COLO668 (cell line): ENCODE measurements around the gene PRR18.
A peak's percentile ranks its signal among the peaks of the same experiment; 100 is the strongest.
"Not testable (repeated sequence)": the region's sequence is repeated elsewhere in the genome, so short reads cannot be mapped to it uniquely, and the experiment has no call there.

ENCODE experiments used
- DNase-seq: peaks from one replicate; lab custom pipeline; 2025; ENCODE audit not compliant: unreplicated experiment; lab: John Stamatoyannopoulos, UW

Gene PRR18, protein sequence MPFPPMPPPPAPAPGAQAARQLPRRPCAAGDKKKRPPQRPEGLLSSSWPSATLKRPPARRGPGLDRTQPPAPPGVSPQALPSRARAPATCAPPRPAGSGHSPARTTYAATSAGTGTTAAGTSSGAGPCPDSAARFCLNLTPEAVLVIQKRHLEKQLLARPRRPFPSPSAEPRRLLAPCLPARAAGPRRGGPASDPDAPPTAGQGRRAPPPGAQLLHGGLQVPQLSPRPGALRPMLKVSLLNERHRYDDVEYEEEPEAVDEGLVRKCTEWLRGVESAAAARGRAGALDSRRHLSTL

GRCh38 chr6:166308033-166308768 lies at the start of gene PRR18:
PRR18 (minus strand) TSS chr6:166308392; CDS start chr6:166308142, 250 bp downstream.
- DNase-seq: peak; percentile 68

- no peak for DNase-seq
Measured at GRCh38 chr6:166355552-166355951, 47.4 kb upstream of the PRR18 start.

GRCh38 chr6:166354965-166355364 lies 46.8 kb upstream of the PRR18 start:
- DNase-seq: no peak

GRCh38 chr6:166354143-166354542 lies 46.0 kb upstream of the PRR18 start:
- no peak for DNase-seq

- no peak for DNase-seq
Measured at GRCh38 chr6:166353507-166353906, 45.3 kb upstream of the PRR18 start.

DNA sequence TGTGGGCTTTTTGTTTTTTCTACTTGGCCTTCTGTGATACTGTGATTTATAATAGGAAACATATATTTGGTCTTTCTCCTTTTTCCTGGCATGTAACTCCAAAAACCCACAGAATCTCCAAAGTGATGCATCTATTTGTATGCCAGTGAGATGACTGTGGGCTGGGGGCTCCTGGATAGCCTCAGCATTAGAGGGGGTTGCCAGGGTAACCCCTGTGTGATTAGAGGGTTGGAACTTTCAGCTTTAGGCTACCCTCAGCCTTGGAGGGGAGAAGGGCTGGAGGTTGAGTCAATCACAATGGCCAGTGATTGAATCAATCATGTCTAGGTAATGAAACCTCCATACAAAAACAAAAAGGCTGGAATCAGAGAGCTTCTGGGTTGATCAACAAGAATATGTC lies 44.7 kb upstream of the PRR18 start:
- DNase-seq: no peak

DNA sequence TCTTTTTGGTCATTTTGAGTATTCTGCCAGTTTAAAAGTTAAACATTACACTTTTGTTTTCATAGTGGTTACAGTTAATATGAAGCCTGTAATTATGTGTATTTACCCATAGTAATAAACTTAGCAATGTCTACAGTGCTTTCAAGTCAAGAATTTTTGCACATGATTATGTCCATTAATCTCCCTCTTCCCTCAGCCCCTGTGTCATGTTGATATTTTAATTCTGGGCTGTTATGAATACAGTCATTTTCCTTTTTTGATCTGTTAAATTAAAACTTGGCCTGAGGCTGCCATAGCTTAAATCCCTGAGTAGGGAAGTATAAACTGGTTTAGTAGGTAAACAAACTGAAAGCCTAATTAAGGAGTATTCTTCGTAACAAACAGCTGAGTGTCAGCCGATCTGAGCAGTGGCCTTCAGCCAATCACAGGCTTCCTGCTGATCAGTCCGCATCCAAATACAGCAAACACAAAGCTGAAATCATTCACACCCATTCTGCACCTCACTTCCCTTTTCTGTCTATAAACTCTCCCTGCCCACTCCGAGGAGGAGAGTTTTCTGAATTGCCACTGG lies 43.6 kb upstream of the PRR18 start:
- peak; percentile 12 for DNase-seq

DNA sequence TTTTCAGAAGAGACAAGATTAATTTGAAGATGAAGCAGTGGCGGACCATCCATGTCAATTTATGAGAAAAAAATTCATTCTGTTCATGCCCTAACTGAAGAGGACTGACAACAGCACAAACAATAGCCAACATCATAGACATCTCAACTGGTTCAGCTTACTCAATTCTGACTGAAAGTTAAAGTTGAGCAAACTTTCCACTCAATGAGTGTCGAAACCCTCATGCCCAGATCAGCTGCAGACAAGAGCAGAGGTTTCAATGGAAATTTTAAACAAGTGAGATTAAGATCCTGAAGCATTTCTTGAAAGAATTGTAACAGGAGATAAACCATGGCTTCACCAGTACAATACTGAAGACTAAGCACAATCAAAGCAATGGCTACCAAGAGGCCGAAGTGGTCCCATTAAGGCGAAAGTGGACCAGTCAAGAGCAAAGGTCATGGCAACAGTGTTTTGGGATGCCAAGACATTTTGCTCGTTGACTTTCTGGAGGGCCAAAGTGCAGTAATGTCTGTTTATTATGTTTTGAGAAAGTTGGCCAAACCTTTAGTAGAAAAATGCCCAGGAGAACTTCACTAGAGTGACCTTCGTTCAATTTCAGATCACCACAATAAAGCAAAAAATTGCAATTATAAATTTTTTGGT lies 40.2 kb upstream of the PRR18 start:
- DNase-seq: no peak

GRCh38 chr6:166346965-166347364 lies 38.8 kb upstream of the PRR18 start:
- DNase-seq: no peak

- DNase-seq: no peak
Measured at GRCh38 chr6:166346449-166346848, 38.3 kb upstream of the PRR18 start.

GRCh38 chr6:166345672-166346071 lies 37.5 kb upstream of the PRR18 start:
- DNase-seq: not testable (repeated sequence)

- not testable (repeated sequence) for DNase-seq
Measured at GRCh38 chr6:166344921-166345320, 36.7 kb upstream of the PRR18 start.

DNA sequence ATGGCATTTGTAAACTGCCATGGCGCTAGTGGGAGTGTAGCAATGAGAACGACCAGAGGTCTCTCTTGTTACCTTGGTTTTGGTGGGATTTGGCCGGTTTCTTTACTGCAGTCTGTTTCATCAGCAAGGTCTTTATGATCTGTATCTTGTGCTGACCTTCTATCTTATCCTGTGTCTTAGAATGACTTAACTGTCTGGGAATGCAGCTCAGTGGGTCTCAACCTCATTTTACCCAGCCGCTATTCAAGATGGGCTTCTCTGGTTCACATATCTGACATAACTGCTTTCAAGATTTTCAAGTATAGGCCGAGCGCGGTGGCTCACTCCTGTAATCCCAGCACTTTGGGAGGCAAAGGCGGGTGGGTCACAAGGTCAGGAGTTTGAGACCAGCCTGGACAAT lies 36.0 kb upstream of the PRR18 start:
- no peak for DNase-seq

GRCh38 chr6:166343150-166343487 lies 34.9 kb upstream of the PRR18 start:
- DNase-seq: no peak

DNA sequence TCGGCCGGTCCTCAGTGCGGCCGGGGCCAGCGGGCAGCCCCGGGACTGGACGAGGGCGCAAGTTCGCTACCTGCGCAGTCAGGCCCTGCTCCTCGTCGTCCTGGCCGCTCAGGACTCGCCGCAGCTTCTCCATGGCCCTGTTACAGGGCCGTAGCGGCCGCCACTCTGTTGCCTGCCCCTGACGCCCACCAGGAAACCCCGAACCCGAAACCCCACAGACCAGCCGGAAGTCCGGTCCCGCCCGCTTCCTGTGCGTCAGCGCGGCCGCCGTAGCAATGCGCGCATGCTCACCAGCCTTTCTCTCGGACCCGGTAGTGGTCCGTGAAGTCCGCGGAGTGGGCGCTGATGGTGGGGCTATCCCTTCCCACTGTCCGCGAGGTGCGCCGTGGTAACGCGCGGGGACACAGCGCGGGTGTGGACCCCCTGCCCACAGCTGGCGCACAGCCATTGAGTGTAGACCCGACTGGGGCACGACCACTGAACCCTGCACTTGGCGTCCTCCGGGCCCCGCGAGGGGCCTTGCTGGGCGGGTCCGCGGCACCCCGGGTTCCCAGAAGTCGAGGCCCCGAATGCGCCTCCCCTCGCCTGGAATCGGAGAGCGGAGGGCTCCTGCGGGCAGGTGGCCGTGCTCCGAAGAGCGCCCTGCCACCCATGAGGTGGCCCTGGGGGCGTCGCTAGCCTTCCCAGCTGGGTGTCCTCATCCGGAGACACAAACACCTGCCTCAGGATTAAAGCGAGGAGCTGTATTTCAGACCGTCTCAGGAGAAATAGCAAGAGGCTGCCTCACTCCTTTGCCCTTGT lies 34.4 kb upstream of the PRR18 start, which contains the start of gene SFT2D1:
Gene SFT2D1, minus strand, starts transcription at position 197 of the 801 bp plus-strand sequence. Its CDS starts 64 bp downstream, at position 133.
- DNase-seq: peak; percentile 79

DNA sequence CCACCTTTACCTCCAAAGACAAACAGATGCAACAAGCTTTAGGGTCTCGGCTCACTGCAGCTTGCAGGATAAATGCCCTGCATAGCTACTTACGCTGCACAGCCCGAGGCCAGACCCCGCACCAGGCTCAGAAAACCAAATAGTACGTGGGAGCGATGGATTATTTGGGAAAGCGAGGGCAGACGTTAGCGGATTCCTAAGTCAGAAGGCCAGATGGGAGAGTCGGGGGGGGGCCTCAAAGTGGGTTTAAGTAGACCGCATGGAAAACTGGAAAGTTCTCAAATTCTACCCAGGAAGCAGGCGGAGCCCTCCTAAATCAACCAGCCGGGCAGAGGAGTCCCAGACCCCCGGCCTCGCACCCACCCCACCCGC lies 33.8 kb upstream of the PRR18 start:
- DNase-seq: no peak

GRCh38 chr6:166341464-166341863 lies 33.3 kb upstream of the PRR18 start:
- no peak for DNase-seq

GRCh38 chr6:166338854-166339253 lies 30.7 kb upstream of the PRR18 start:
- DNase-seq: no peak

- DNase-seq: no peak
Measured at GRCh38 chr6:166336847-166337246, 28.7 kb upstream of the PRR18 start.

GRCh38 chr6:166335378-166336302 lies 27.4 kb upstream of the PRR18 start:
- DNase-seq: no peak
